Activated naive CD4-positive, alpha-beta T cell treated with anti-CD3 and anti-CD28 coated beads, Interleukin-2, amount 10 ng/mL, durations not matched to agents 5 hours and 36 hours (primary cell): ENCODE measurements around the gene SPART. TPM values are rescaled to one million over a fixed set of nuclear protein-coding genes. Genes with fewer than 3 reads are reported as not detected.

Source experiments
- total RNA-seq, 2 experiments: library from RNA; stranded (reverse); gene quantifications; one replicate each; pipeline ENCODE4 v1.2.3, GENCODE V29; 2021

Gene SPART
- 10 to 100 TPM; 25.3 to 26.0 TPM for total RNA-seq

GRCh38 chr13:36346222-36347083, at the start of gene SPART:
SPART (minus strand) TSS chr13:36346394; CDS start chr13:36335830, 10,564 bp downstream.

GRCh38 chr13:36297366-36298338, 48.5 kb downstream of the SPART start, which contains the start of gene CCDC169:
CCDC169 (minus strand) TSS chr13:36297814; CDS start chr13:36297719, 95 bp downstream.

Other genes with a start within 250 kb of the SPART start
- not detected for gene DCLK1, start 215.0 kb downstream of the SPART start, total RNA-seq
- not detected for gene SOHLH2, start 131.8 kb downstream of the SPART start, total RNA-seq
- under 1 TPM; 0.12 to 0.38 TPM for gene CCDC169, start 48.6 kb downstream of the SPART start, total RNA-seq
- gene CCNA1, start 86.1 kb upstream of the SPART start, total RNA-seq, result not detected